Activated CD4-positive, alpha-beta T cell treated with anti-CD3 and anti-CD28 coated beads, Interleukin-2, Interleukin-6, amounts not matched to agents 100 ng/mL and 50 ng/mL, durations not matched to agents 16 hours and 8 hours (primary cell): ENCODE data around the gene EAF1.
"Not testable (repeated sequence)": the region's sequence is repeated elsewhere in the genome, so short reads cannot be mapped to it uniquely, and the experiment has no call there.

Experiments used
- DNase-seq: peaks from one replicate; pipeline ENCODE4 v3.0.0-alpha.2; 2020

The EAF1 gene

DNA sequence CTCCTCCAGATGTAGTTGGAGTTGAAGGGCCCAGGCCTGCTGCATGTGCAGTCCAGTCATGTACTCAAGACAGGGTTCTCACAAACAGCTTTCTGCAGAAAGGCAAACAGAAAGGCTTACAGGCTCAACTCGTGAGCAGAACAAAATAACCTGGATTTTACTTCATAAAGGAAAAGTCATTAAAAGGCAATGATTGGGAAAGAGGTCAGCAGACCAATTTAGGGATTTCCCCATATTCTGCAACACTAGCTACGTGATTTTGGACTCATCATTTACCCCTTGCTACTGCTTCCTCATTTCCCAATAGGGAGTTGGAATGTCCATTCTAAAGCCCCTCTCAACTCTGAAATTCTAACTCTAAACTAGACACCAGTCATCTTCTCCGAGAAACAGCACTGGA, 18.2 kb upstream of the EAF1 start:
- no peak for DNase-seq

DNA sequence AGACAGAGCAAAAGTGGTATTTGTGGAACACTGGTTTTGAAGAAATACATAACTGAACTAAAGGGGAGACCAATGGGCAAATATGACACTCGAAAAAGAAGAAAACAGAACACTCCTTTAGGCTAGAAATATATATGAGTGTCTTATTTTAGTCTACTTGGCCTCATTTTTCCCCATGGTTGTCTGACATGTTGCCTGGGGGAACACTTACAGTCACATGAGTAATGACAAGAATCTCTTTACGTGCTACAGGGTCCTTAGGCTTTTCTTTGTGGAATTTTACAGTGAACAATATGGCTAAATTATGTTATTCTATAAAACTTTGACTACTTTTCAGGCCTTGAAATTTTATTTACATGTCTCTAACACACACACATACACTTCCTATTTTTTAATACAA, 17.6 kb upstream of the EAF1 start:
- DNase-seq: no peak

DNA sequence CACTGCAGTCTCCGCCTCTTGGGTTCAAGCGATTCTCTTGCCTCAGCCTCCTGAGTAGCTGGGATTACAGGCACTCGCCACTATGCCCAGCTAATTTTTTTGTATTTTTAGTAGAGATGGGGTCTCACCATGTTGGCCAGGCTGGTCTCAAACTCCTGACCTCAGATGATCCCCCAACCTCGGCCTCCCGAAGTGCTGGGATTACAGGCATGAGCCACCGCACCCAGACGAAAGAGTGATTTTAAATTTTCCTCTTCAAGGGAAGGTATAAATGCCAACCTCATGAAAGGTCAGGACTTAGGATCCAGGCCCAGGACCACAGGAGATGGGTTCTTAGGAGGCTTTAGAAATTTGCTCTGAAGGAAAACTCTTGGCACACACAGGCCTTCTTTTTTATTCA, 16.4 kb upstream of the EAF1 start:
- not testable (repeated sequence) for DNase-seq

- no peak for DNase-seq
Observed at GRCh38 chr3:15420871-15421270, 6.5 kb upstream of the EAF1 start.

DNA sequence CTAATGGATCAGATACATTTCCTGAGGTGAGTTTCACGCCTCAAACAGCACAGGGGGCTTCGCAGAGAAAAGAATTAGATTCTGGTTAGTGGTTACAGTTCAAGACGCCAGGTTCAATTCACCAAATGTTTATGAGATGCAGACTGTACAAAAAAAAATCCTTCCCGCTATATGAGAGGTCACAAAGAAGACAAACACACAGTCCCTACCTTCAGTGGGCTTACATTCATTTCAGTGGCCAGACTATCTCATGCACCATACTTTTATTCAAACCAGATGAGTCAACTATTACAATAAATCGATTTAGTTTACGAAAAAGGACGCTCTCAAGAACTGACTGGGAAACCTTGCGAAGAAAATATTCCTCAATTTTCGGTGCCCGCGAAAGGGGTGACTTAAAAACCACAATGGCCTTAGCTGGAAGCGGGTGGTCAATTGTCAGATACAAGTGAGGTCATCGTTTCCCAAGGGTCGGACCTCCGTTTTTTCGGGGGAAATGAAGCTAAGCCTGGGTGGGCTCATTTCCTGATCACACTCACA, 749 bp upstream of the EAF1 start:
- DNase-seq: no peak

GRCh38 chr3:15427981-15428380, 583 bp downstream of the EAF1 start:
- no peak for DNase-seq

DNA sequence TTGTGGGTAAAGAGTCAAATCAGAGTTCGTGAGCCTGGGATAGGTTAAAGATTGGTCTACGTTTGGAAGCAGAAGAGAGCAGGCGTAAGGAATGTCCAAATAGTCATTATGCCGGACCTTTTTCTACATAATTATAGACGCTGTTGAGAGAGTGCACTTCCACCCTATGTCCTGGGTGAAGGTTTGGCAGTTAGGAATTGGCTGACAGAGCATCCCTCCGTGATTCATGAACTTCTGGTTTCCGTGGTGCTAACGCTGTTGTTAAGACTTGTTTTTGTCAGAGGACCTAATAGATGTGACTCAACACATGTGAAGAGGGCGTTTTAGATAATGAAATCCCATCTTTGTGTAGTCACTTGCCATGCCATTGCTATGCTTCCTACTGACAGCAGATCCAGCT, 1.1 kb downstream of the EAF1 start:
- DNase-seq: peak; percentile 39

GRCh38 chr3:15429080-15429479, 1.7 kb downstream of the EAF1 start:
- DNase-seq: no peak

- DNase-seq: no peak
Observed at GRCh38 chr3:15430624-15431023, 3.2 kb downstream of the EAF1 start.

GRCh38 chr3:15431256-15431837, 3.9 kb downstream of the EAF1 start:
- DNase-seq: no peak

DNA sequence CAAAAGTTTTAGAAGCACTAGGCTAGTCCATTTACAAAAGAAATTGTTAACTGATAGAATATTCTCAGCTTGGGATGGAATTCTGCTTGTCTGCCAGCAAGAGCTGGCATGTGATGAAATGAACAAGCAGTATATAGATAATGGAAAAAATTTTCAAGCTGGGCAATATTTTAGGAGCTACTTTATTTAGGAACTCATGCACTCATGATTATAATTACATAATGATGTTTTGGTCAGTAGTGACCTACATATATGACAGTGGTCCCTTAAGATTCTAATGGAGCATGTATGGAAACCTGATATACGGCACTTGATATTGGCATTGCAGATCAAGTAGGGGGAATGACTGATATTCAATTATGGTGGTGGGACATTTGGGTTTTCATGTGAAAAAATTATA, 6.1 kb downstream of the EAF1 start:
- no peak for DNase-seq

DNA sequence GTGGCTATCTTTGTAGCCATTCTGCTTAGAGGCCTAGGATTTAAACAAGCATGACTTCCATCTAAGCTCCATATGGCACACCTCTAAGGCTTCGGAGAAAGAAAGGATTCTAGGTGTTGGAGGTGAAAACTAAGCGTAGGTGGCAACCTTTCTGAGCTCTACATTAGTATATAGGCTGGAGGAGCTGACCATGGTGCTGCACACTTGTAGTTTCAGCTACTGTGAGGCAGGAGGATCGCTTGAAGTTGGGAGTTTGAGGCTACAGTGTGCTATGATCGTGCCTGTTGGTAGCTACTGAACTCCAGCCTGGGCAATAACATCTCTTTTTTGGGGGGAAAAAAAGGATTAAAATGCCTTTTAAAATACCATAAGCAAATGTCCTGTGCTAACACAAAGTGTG, 7.4 kb downstream of the EAF1 start:
- no peak for DNase-seq

GRCh38 chr3:15436246-15436645, 8.8 kb downstream of the EAF1 start:
- DNase-seq: no peak

GRCh38 chr3:15438983-15439382, 11.6 kb downstream of the EAF1 start:
- no peak for DNase-seq

- no peak for DNase-seq
Observed at GRCh38 chr3:15439476-15439875, 12.1 kb downstream of the EAF1 start.

DNA sequence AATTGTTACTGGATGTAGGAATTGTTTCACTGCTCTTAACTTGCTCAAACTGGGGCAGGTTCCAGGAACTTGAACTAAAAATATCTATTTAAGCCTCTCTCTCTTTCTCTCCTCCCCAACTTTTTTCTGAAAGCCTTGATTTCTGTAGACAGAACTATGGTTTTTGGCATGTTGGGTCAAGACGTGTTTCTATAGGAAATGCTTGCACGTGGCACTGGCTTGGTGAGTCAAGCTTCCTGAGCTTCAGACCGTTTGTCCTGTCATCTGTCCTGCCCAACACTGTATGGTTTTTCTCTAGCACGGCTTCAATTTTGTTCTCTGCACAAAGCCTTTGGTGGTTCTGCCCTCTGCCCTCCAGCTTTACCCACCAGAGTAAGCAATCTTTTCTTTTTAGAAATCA, 13.5 kb downstream of the EAF1 start:
- no peak for DNase-seq

DNA sequence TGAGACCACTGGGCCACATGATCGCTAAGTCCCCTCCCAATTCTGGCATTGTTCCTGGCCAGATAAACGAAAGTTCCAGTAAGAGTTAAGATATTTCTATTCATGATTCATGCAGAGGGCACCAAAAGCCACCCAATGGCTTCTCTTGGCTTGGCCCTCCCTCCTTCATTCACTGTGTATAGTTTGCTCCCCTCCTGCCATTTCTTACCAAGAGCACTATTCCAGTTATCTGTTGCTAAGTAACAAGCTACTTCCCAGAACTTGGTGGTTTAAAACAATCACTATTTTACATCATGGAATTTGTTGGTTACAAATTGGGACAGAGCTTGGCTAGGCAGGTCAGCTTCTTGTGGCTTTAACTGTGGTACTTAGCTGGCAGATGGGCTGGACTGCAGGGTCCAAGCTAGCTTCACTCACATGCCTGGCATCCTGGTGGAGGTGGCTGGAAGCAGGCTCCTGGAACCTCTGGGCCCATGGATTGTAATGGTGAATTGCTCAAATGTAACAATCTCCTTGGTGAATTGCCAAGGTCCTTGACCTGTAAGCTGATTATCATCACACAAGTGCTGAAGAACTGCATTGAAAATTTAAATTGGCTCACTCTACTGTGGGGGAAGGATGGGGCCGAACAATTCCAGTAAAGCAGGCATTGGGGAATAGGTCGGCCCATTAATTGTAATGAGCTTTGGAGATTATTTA, 16.6 kb downstream of the EAF1 start:
- no peak for DNase-seq

DNA sequence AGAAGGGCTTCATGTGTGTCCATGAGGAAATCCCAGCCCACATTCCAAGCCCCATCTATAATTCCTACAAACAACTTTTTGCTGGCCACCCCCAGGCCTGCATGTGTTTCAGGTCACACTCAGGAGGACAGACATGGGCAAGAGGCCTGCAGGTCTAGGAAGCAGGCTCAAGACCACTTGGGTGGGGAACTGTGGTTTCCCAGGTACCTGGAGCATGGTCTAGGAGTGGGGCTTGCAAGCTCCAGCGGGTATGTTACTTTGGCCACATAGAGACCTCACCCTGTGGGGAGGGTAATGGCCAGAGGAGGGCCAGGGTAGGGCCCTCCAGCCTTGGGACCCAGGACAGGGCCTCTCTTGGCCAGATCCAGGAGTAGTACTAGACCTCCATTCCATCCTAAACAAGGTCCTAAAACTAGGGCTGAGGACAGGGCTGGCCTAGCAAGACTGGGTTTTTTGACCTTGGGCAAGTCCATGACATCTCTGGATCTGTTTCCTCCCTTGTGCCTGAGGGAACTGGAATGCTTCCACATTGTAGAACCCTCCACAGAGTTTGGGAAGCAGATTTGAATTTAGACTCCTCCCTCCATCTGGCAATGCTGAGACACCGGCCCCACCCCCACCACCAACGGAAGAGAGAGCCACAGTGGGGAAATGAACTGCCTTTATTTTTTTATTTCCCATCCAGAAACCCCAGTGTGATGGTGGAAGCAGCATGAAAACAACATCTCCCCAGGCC, 22.3 kb downstream of the EAF1 start:
- no peak for DNase-seq

GRCh38 chr3:15450438-15451215, 23.2 kb downstream of the EAF1 start:
- no peak for DNase-seq

- no peak for DNase-seq
Observed at GRCh38 chr3:15451216-15452113, 24.1 kb downstream of the EAF1 start.

DNA sequence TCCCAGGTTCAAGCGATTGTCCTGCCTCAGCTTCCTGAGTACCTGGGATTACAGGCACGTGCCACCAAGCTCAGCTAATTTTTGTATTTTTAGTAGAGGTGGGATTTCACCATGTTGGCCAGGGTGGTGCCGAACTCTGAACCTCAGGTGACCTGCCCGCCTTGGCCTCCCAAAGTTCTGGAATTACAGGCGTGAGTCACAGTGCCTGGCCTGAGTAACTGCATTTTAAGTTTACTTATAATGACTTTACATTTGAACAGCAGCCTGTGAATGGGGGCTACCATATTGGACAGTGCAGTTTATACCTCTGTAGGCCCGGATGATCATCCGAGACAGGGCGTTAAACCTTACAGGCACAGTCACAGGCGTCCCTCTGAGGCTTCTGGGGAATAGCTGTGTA, 24.8 kb downstream of the EAF1 start:
- no peak for DNase-seq

DNA sequence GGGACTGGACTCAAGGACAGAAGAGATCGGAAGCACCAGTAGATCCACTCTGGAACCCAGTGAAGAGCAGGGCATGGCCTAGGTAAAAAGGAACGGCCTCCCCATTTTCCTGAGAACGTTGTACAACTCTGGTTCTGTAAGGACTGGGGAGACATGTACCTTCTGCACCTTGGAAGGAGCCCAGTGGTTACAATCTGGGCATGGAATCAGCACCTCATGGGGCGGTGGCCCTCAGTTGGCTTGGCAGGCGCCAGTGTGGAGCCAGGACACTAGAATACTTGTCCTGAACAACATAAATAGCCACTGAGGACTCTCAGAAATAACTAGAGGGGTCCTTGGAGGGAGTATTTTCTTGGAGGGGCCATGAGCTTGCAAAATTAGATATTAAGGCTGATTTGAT, 25.6 kb downstream of the EAF1 start:
- DNase-seq: no peak
